ENCODE measurements around the gene SHOX. TPM values are rescaled to one million over a fixed set of nuclear protein-coding genes. Genes with fewer than 3 reads are reported as not detected.
"Not testable (repeated sequence)": the region's sequence is repeated elsewhere in the genome, so short reads cannot be mapped to it uniquely, and the experiment has no call there.

The SHOX gene
- total RNA-seq, 2 donors from 2014 or later, result 0.21 TPM; not detected in 1

DNA sequence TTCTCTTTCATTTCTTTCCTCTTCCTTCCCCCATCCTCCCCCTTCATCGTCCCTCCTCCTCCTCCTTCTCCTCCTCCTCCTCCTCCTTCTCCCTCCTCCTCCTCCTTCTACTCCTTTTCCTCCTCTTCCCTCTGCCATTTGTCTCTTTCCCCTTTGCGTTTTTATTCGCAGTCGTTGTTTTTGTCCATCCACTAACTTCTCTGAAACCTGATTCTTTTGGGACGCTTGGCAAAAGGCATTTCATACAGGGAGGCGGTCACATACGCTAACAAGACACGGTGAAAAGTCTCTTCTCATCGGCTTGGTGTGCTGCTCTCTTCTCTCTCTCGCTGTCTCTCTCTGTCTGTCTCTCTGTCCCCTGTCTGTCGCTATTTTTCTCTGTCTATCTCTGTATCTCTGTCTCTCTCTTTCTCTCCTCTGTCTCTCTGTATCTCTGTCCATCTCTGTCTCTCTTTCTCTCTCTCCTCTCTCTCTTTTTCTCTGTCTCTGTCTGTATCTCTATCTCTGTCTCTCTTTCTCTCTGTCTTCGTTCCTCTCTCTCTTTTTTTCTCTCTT lies 5.4 kb upstream of the SHOX start:
- no peak for ATAC-seq (ENCODE audit: insufficient number of reproducible peaks, low FRiP score, low read depth)
- Histone ChIP-seq H3K4me1 (ENCODE audit: control insufficient read depth in 1 of 2, low read depth in 2 of 2) (no peaks in the 10 kb centered on the region), H3K9me3 (no peaks in the 10 kb centered on the region), H3K27ac (no peak overlapping the region), H3K4me3 (no peak overlapping the region), H3K27me3 (replicated peaks; ENCODE audit: insufficient read depth) (no peaks in the 10 kb centered on the region), H3K36me3 (no peaks in the 10 kb centered on the region)
- no peak for DNase-seq (ENCODE audit: low spot score)
- TF ChIP-seq, protein P1, sequence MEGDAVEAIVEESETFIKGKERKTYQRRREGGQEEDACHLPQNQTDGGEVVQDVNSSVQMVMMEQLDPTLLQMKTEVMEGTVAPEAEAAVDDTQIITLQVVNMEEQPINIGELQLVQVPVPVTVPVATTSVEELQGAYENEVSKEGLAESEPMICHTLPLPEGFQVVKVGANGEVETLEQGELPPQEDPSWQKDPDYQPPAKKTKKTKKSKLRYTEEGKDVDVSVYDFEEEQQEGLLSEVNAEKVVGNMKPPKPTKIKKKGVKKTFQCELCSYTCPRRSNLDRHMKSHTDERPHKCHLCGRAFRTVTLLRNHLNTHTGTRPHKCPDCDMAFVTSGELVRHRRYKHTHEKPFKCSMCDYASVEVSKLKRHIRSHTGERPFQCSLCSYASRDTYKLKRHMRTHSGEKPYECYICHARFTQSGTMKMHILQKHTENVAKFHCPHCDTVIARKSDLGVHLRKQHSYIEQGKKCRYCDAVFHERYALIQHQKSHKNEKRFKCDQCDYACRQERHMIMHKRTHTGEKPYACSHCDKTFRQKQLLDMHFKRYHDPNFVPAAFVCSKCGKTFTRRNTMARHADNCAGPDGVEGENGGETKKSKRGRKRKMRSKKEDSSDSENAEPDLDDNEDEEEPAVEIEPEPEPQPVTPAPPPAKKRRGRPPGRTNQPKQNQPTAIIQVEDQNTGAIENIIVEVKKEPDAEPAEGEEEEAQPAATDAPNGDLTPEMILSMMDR (IDR thresholded peaks at IDR 0.05), result no peak

DNA sequence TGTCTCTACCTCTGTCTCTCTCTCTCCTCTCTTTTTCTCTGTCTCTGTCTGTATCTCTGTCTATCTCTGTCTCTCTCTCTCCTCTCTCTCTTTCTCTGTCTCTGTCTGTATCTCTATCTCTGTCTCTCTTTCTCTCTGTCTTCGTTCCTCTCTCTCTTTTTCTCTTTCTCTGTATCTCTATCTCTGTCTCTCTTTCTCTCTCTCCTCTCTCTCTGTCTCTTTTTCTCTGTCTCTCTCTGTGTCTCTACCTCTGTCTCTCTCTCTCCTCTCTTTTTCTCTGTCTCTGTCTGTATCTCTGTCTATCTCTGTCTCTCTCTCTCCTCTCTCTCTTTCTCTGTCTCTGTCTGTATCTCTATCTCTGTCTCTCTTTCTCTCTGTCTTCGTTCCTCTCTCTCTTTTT lies 4.5 kb upstream of the SHOX start:
- DNase-seq (ENCODE audit: low spot score); ATAC-seq (ENCODE audit: insufficient number of reproducible peaks, low FRiP score, low read depth); H3K36me3 ChIP-seq; H3K4me3 ChIP-seq; H3K27me3 ChIP-seq (replicated peaks; ENCODE audit: insufficient read depth); H3K27ac ChIP-seq; H3K9me3 ChIP-seq; H3K4me1 ChIP-seq (ENCODE audit: control insufficient read depth in 1 of 2, low read depth in 2 of 2): not testable (repeated sequence)

DNA sequence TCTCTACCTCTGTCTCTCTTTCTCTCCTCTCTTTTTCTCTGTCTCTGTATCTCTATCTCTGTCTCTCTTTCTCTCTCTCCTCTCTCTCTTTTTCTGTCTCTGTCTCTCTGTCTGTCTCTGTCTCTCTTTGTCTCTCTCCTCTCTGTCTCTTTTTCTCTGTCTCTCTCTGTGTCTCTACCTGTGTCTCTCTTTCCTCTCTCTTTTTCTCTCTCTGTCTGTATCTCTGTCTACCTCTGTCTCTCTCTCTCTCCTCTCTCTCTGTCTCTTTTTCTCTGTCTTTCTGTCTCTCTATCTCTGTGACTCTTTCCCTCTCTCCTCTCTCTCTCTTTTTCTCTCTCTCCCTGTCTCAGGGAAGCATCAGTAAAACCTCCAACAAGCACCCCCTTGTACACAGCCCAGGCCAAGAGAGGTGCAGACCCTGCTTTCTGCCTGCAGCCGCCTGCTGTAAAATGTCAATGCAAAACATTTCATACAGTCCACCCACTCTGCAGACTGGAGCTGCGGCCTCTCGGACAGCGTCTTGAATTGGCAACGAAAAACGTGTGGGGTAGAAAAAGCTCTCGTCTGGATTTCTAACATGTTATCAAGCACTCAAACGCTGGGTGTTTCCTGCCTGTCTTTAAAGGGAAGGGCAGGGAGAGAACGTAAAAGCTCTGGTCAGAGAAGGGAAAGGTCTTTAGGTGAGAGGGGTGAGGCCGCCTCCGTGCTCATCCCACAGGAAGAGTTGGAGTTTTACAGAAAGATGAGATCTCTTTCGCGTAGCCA lies 3.7 kb upstream of the SHOX start:
- TF ChIP-seq, protein P1 (IDR thresholded peaks at IDR 0.05), result no peak
- Histone ChIP-seq H3K4me3 (no peak overlapping the region), H3K4me1 (ENCODE audit: control insufficient read depth in 1 of 2, low read depth in 2 of 2) (no peaks in the 10 kb centered on the region), H3K36me3 (no peaks in the 10 kb centered on the region), H3K27me3 (replicated peaks; ENCODE audit: insufficient read depth) (no peaks in the 10 kb centered on the region), H3K9me3 (no peaks in the 10 kb centered on the region), H3K27ac (no peak overlapping the region)
- no peak for ATAC-seq (ENCODE audit: insufficient number of reproducible peaks, low FRiP score, low read depth)
- no peak for DNase-seq (ENCODE audit: low spot score)

DNA sequence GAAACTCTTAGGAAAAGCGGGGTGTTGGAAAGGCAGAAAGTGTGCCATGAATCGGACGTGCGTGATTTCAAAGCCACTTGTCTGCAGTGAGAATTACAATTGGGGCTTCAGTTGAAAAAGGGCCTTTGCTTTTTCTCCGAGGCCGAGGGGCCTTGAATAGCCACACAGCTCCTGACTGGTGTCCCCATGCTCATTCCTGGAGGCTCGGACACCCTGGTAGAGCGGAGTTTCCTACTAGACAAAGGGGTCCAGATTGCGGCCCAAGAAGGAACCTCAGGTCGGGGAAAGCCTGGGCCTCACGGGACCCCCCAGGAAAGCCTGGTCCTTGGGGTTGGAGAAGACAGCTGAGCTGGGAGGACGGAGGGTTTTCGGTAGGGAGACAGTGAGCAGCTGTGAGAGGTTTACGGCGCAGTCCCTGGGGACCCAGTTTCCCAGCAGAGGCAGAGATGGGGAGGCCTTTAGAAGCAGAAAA lies 3.0 kb upstream of the SHOX start:
- H3K36me3 ChIP-seq, result no peaks in the 10 kb centered on the region
- no peak for ATAC-seq (ENCODE audit: insufficient number of reproducible peaks, low FRiP score, low read depth)
- H3K4me1 ChIP-seq (ENCODE audit: control insufficient read depth in 1 of 2, low read depth in 2 of 2), result no peaks in the 10 kb centered on the region
- no peaks in the 10 kb centered on the region for H3K9me3 ChIP-seq
- H3K27me3 ChIP-seq (replicated peaks; ENCODE audit: insufficient read depth), result no peaks in the 10 kb centered on the region
- H3K4me3 ChIP-seq, result no peak overlapping the region
- DNase-seq (ENCODE audit: low spot score), result no peak
- H3K27ac ChIP-seq, result no peak overlapping the region
- TF ChIP-seq, protein P1 (IDR thresholded peaks at IDR 0.05), result no peak

DNA sequence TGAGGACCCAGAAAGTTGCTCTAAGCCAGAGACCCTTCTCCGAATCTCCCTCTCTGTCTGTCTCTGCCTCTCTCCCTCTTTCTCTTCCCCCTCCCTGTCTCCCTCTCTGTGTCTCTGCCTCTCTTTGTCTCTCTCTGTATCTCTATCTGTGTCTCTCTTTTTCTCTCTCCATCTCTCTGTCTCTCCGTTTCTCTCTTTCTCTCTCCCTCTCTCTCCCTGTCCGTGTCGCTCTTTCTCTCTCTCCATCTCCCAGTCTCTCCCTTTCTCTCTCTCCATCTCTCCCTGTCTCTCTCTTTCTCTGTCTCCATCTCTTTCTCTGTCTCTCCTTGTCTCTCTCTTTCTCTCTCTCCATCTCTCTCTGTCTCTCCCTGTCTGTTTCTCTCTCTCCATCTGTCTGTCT lies 2.6 kb upstream of the SHOX start:
- Histone ChIP-seq H3K27ac (no peak overlapping the region), H3K36me3 (no peaks in the 10 kb centered on the region), H3K4me3 (no peak overlapping the region), H3K9me3 (no peaks in the 10 kb centered on the region), H3K4me1 (ENCODE audit: control insufficient read depth in 1 of 2, low read depth in 2 of 2) (no peaks in the 10 kb centered on the region), H3K27me3 (replicated peaks; ENCODE audit: insufficient read depth) (no peaks in the 10 kb centered on the region)
- ATAC-seq (ENCODE audit: insufficient number of reproducible peaks, low FRiP score, low read depth) (no peak), DNase-seq (ENCODE audit: low spot score) (no peak)
- TF ChIP-seq, protein P1 (IDR thresholded peaks at IDR 0.05), result no peak
